Mucosa of descending colon (tissue), 3 donors: ENCODE data around the gene ING4. TPM values are rescaled to one million over a fixed set of nuclear protein-coding genes. Genes with fewer than 3 reads are reported as not detected.

Experiments
- ATAC-seq: fragments of 200-7000 bp; cut with Tn5 transposase; one replicate; pipeline ENCODE4 v1.9.1; 2020; ENCODE audit warnings: mild to moderate bottlenecking, moderate library complexity
- DNase-seq, 3 donors: peaks; one replicate each; pipeline ENCODE4 v3.0.0-alpha.2; 2020
- H3K36me3 ChIP-seq: fragments of 200-600 bp; one replicate; pipeline ENCODE4 v1.8.0; 2021; ENCODE audit warnings: low read depth, mild to moderate bottlenecking
- H3K4me1 ChIP-seq: fragments of 200-600 bp; one replicate; pipeline ENCODE4 v1.8.0; 2021; ENCODE audit warnings: low read depth, mild to moderate bottlenecking
- H3K4me3 ChIP-seq: fragments of 200-600 bp; one replicate; pipeline ENCODE4 v1.8.0; 2021; ENCODE audit warnings: mild to moderate bottlenecking
- H3K9me3 ChIP-seq: fragments of 200-600 bp; one replicate; pipeline ENCODE4 v1.8.0; 2021; ENCODE audit warnings: mild to moderate bottlenecking
- intact Hi-C, 2 donors: fragments of 100-400 bp; cut with DNase I in 1 of 2; cut with micrococcal nuclease in 1 of 2; formaldehyde crosslinking; loops; one replicate each; pipeline versions ENCODE4 v1.11.0 to v1.11.1; 2022; cut with DNase I, micrococcal nuclease
- total RNA-seq, 3 donors: library from RNA; stranded (reverse); fragmentation: NEBNext Ultra II Directional in 2 of 3; extraction: Animal tissue kit (Norgen Biotek cat#: 25700) in 2 of 3; gene quantifications; one replicate each; pipeline versions ENCODE4 v1.2.1 to v1.2.4, GENCODE V29; 2021 to 2023
- TF ChIP-seq, protein P1 (sequence below): fragments of 200-600 bp; IDR thresholded peaks from one replicate; pipeline ENCODE4 v1.8.0; 2022; ENCODE audit warnings: antibody characterized with exemption, mild to moderate bottlenecking
- donor health status: DM: no; HTN: no; CAD: no; lungs with moderate emphysema.
- donor health status: DM: no; HTN: no; CAD: no.
- donor health status: DM: no; HTN: yes; CAD: no.

Gene ING4
- total RNA-seq, 3 donors from 2014 or later: 28.9 to 46.9 (median 45.9) TPM

DNA sequence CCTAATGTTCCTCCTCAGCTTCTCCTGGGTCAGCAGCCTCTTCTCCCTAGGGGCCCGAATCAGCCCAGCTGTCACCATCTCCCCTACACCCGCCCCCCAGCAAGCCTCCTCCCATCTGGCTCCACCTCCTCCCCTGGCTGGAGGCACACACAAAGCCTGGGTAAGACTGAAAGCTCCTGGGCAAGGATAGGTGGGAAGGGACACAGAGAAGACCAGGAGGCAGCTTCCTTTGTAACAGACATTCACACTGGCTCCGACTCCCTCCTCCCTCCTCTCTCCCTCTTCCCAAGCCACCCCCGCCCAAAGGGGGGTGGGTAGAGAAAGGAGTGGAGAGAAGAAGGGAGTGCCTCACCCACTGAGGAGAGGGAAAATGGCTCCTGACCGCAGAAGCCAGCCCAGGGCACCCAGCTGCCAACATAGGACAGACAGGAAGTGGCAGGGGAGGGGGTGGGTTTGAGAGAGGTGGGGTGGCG, 59.8 kb downstream of the ING4 start:
- no peak overlapping the region for H3K4me3 ChIP-seq

DNA sequence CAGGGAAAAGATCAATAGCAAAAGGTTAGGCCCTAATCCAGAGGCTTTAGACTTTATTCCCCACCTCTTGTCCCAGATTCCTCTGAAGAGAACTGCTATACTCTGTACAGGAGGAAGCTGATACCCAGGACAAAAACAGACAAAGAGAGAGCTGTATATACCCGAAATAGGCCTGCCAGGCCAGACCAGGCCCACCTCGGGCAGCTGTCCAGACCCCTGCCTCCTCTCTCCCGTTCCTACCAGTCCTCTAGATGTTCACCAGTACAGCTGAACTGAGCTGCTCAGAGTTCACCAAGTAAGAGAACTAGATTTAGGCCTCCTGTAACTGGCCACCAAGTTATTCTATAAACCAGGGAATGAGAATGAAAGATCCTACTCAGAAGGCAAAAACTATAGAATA, 60.4 kb downstream of the ING4 start:
- Histone ChIP-seq H3K36me3 (peaks cover 22% of the 10 kb centered on the region), H3K4me1 (peaks cover 27% of the 10 kb centered on the region), H3K4me3 (no peak overlapping the region), H3K9me3 (no peaks in the 10 kb centered on the region)
- intact Hi-C loops: no loop called here
- TF ChIP-seq, protein P1, sequence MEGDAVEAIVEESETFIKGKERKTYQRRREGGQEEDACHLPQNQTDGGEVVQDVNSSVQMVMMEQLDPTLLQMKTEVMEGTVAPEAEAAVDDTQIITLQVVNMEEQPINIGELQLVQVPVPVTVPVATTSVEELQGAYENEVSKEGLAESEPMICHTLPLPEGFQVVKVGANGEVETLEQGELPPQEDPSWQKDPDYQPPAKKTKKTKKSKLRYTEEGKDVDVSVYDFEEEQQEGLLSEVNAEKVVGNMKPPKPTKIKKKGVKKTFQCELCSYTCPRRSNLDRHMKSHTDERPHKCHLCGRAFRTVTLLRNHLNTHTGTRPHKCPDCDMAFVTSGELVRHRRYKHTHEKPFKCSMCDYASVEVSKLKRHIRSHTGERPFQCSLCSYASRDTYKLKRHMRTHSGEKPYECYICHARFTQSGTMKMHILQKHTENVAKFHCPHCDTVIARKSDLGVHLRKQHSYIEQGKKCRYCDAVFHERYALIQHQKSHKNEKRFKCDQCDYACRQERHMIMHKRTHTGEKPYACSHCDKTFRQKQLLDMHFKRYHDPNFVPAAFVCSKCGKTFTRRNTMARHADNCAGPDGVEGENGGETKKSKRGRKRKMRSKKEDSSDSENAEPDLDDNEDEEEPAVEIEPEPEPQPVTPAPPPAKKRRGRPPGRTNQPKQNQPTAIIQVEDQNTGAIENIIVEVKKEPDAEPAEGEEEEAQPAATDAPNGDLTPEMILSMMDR: no peak
- DNase-seq (no peak), ATAC-seq (no peak)

More for the DNA sequence above, 59.8 kb downstream of the ING4 start:
- H3K4me1 ChIP-seq: peaks cover 27% of the 10 kb centered on the region
- no peak for ATAC-seq
- H3K36me3 ChIP-seq: peaks cover 19% of the 10 kb centered on the region
- TF ChIP-seq, protein P1: no peak
- no peak for DNase-seq
- no peaks in the 10 kb centered on the region for H3K9me3 ChIP-seq
- intact Hi-C loops: no loop called here

Other genes starting within 250 kb of the ING4 start
- gene CD27, start 218.2 kb downstream of the ING4 start, total RNA-seq: 1 to 10 TPM; 1.8 to 5.3 (median 3.9) TPM
- gene TAPBPL, start 211.1 kb downstream of the ING4 start, total RNA-seq: 100 to 1,000 TPM in 1 of 3 donors, 10 to 100 TPM in 2; 40.9 to 107 (median 72.0) TPM
- gene VAMP1, start 192.4 kb downstream of the ING4 start, total RNA-seq: 10 to 100 TPM in 1 of 3 donors, 1 to 10 TPM in 2; 3.8 to 18.7 (median 8.6) TPM
- 100 to 1,000 TPM; 119 to 143 (median 136) TPM for gene MRPL51, start 169.9 kb downstream of the ING4 start, total RNA-seq
- 10 to 100 TPM; 25.5 to 47.0 (median 26.0) TPM for gene NCAPD2, start 169.0 kb downstream of the ING4 start, total RNA-seq
- gene GAPDH, start 128.6 kb downstream of the ING4 start, total RNA-seq: 1,000 to 10,000 TPM; 1,543 to 3,034 (median 2,070) TPM
- gene IFFO1, start 107.1 kb downstream of the ING4 start, total RNA-seq: 10 to 100 TPM in 1 of 3 donors, 1 to 10 TPM in 2; 3.6 to 22.4 (median 8.2) TPM
- gene NOP2, start 94.8 kb downstream of the ING4 start, total RNA-seq: 10 to 100 TPM; 26.1 to 32.4 (median 26.6) TPM
- gene CHD4, start 55.7 kb downstream of the ING4 start, total RNA-seq: 100 to 1,000 TPM; 127 to 243 (median 149) TPM
- gene LPAR5, start 27.2 kb downstream of the ING4 start, total RNA-seq: 10 to 100 TPM; 12.0 to 30.5 (median 22.7) TPM
- 1 to 10 TPM; 1.4 to 3.0 (median 2.2) TPM for gene ACRBP, start 15.7 kb downstream of the ING4 start, total RNA-seq
- gene ZNF384, start 26.3 kb upstream of the ING4 start, total RNA-seq: 10 to 100 TPM; 54.5 to 67.8 (median 64.3) TPM
- 1 to 10 TPM in 1 of 3 donors, under 1 TPM in 1, not detected in 1; 0.53 to 2.9 TPM for gene PIANP, start 37.7 kb upstream of the ING4 start, total RNA-seq
- gene COPS7A, start 60.9 kb upstream of the ING4 start, total RNA-seq: 10 to 100 TPM; 32.8 to 47.2 (median 39.2) TPM
- 100 to 1,000 TPM; 136 to 177 (median 149) TPM for gene MLF2, start 90.0 kb upstream of the ING4 start, total RNA-seq
- 100 to 1,000 TPM; 116 to 549 (median 122) TPM for gene PTMS, start 103.2 kb upstream of the ING4 start, total RNA-seq
- gene LAG3, start 109.4 kb upstream of the ING4 start, total RNA-seq: 1 to 10 TPM; 1.8 to 4.7 (median 2.1) TPM
- 10 to 100 TPM in 2 of 3 donors, 1 to 10 TPM in 1; 8.9 to 16.5 (median 14.8) TPM for gene CD4, start 126.4 kb upstream of the ING4 start, total RNA-seq
- 10 to 100 TPM in 1 of 3 donors, 1 to 10 TPM in 2; 1.7 to 18.6 (median 3.1) TPM for gene GPR162, start 158.7 kb upstream of the ING4 start, total RNA-seq
- gene P3H3, start 165.3 kb upstream of the ING4 start, total RNA-seq: 10 to 100 TPM in 1 of 3 donors, 1 to 10 TPM in 2; 1.6 to 24.2 (median 5.2) TPM
- 1 to 10 TPM in 1 of 3 donors, under 1 TPM in 2; 0.38 to 5.3 (median 0.96) TPM for gene GNB3, start 177.8 kb upstream of the ING4 start, total RNA-seq
- 10 to 100 TPM in 1 of 3 donors, 1 to 10 TPM in 2; 2.8 to 15.3 (median 5.2) TPM for gene CDCA3, start 188.2 kb upstream of the ING4 start, total RNA-seq
- 10 to 100 TPM; 65.9 to 80.7 (median 79.7) TPM for gene USP5, start 189.0 kb upstream of the ING4 start, total RNA-seq
- gene TPI1, start 204.4 kb upstream of the ING4 start, total RNA-seq: 100 to 1,000 TPM; 408 to 766 (median 700) TPM
- 10 to 100 TPM in 2 of 3 donors, 1 to 10 TPM in 1; 9.7 to 11.7 (median 10.6) TPM for gene SPSB2, start 210.2 kb upstream of the ING4 start, total RNA-seq
- 10 to 100 TPM in 1 of 3 donors, 1 to 10 TPM in 2; 4.7 to 11.8 (median 4.9) TPM for gene LRRC23, start 241.7 kb upstream of the ING4 start, total RNA-seq